HepG2 (cell line): ENCODE data around the gene ZFP37. TPM values are rescaled to one million over a fixed set of nuclear protein-coding genes. Genes with fewer than 3 reads are reported as not detected.

Source experiments
- AGO2 ChIP-seq: fragments of 200-400 bp; formaldehyde crosslinking; optimal IDR thresholded peaks from 2 replicates; pipeline ENCODE3; 2017; ENCODE audit warnings: mild to moderate bottlenecking, low read depth, low read length, moderate library complexity
- CC2D1A ChIP-seq: sonication (generic); formaldehyde crosslinking; IDR thresholded peaks from 2 replicates; pipeline ENCODE4 v1.8.1; 2023; ENCODE audit warnings: mild to moderate bottlenecking, missing genetic modification reagents
- ELF3 ChIP-seq: IDR thresholded peaks from 2 replicates; pipeline ENCODE4 v1.6.1; 2016; ENCODE audit warnings: missing genetic modification reagents, missing compliant biosample characterization
- FOXM1 ChIP-seq: sonication (generic); formaldehyde crosslinking; IDR thresholded peaks from 2 replicates; pipeline ENCODE4 v1.5.0; 2020; ENCODE audit warnings: missing genetic modification reagents
- MXD1 ChIP-seq: sonication (generic); formaldehyde crosslinking; IDR thresholded peaks from 2 replicates; pipeline ENCODE4 v1.4.0; 2020; ENCODE audit warnings: mild to moderate bottlenecking, missing genetic modification reagents
- NBN ChIP-seq: fragments of 450-650 bp; conservative IDR thresholded peaks from 2 replicates; pipeline ENCODE4 v1.6.1; 2017
- NFIC ChIP-seq: IDR thresholded peaks from 2 replicates; pipeline ENCODE4 v1.6.1; 2012; ENCODE audit warnings: mild to moderate bottlenecking, low read length, inconsistent platforms
- POLR2AphosphoS2 ChIP-seq: IDR thresholded peaks from 2 replicates; pipeline ENCODE4 v1.6.1; 2011; ENCODE audit warnings: low read depth, low read length, improper control_type of control experiment
- ZBTB34 ChIP-seq: sonication (generic); formaldehyde crosslinking; IDR thresholded peaks from 2 replicates; pipeline ENCODE4 v1.8.0; 2022; ENCODE audit warnings: mild to moderate bottlenecking, missing genetic modification reagents
- ZBTB38 ChIP-seq: sonication (generic); formaldehyde crosslinking; IDR thresholded peaks from 2 replicates; pipeline ENCODE4 v1.5.1; 2020; ENCODE audit warnings: mild to moderate bottlenecking, missing genetic modification reagents
- ZBTB4 ChIP-seq: sonication (generic); formaldehyde crosslinking; IDR thresholded peaks from 2 replicates; pipeline ENCODE4 v1.4.0; 2020; ENCODE audit warnings: missing genetic modification reagents, mild to moderate bottlenecking, borderline replicate concordance
- ZFP36 ChIP-seq: fragments of 150-350 bp; IDR thresholded peaks from 2 replicates; pipeline ENCODE4 v1.6.1; 2018; ENCODE audit warnings: borderline replicate concordance, low read length, low read depth; ENCODE audit not compliant: partially characterized antibody
- ZNF260 ChIP-seq: sonication (generic); formaldehyde crosslinking; IDR thresholded peaks from 2 replicates; pipeline ENCODE4 v1.4.0; 2020; ENCODE audit warnings: missing genetic modification reagents, low read depth, mild to moderate bottlenecking, borderline replicate concordance
- ZNF33A ChIP-seq: sonication (generic); formaldehyde crosslinking; IDR thresholded peaks from 2 replicates; pipeline ENCODE4 v1.5.1; 2020; ENCODE audit warnings: missing genetic modification reagents, mild to moderate bottlenecking, moderate library complexity, borderline replicate concordance
- ZNF343 ChIP-seq: sonication (generic); formaldehyde crosslinking; IDR thresholded peaks from 2 replicates; pipeline ENCODE4 v1.4.0; 2020; ENCODE audit warnings: mild to moderate bottlenecking, missing genetic modification reagents
- ZNF441 ChIP-seq: sonication (generic); formaldehyde crosslinking; IDR thresholded peaks from 2 replicates; pipeline ENCODE4 v1.7.0; 2021; ENCODE audit warnings: missing genetic modification reagents, borderline replicate concordance
- ZNF501 ChIP-seq: sonication (generic); formaldehyde crosslinking; IDR thresholded peaks from 2 replicates; pipeline ENCODE4 v1.5.1; 2020; ENCODE audit warnings: mild to moderate bottlenecking, moderate library complexity, missing genetic modification reagents
- ZNF629 ChIP-seq: sonication (generic); formaldehyde crosslinking; conservative IDR thresholded peaks from 2 replicates; pipeline ENCODE4 v1.5.0; 2020; ENCODE audit warnings: missing genetic modification reagents
- ZNF740 ChIP-seq: sonication (generic); formaldehyde crosslinking; IDR thresholded peaks from 2 replicates; pipeline ENCODE4 v1.4.0; 2020; ENCODE audit warnings: missing genetic modification reagents
- ZNF784 ChIP-seq: sonication (generic); formaldehyde crosslinking; IDR thresholded peaks from 2 replicates; pipeline ENCODE4 v1.5.1; 2020; ENCODE audit warnings: missing genetic modification reagents, mild to moderate bottlenecking, borderline replicate concordance
- polyA plus RNA-seq, 8 experiments: library from polyadenylated mRNA; depleted of rRNA in 3 of 8; stranded (reverse) in 7 of 8; unstranded in 1 of 8; fragments of >200 nt; fragmentation: Illumina TruSeq in 4 of 8; extraction: Trizol in 4 of 8; gene quantifications; 2 replicates each; pipeline versions ENCODE4 v1.2.1 to v1.2.3, GENCODE V29; 2011 to 2016; ENCODE audit warnings: low read depth in 4 of 8, missing spikeins in 1 of 8, mixed read lengths in 1 of 8; ENCODE audit not compliant: insufficient read depth in 1 of 8
- total RNA-seq, 5 experiments: library from RNA; depleted of rRNA; stranded (reverse); fragments of >200 nt; fragmentation: Illumina TruSeq; extraction: Trizol; gene quantifications; 2 replicates each; pipeline ENCODE4 v1.2.3, GENCODE V29; 2016; ENCODE audit warnings: low read depth in 1 of 5
- TF ChIP-seq, protein P1 (sequence below): sonication (generic); formaldehyde crosslinking; IDR thresholded peaks from 2 replicates; pipeline ENCODE4 v1.4.0; 2020; ENCODE audit warnings: missing genetic modification reagents, borderline replicate concordance

The ZFP37 gene
- total and polyA plus RNA-seq, 2 of the 13 experiments (the other 11 are each of a cell fraction or from before 2014, with no cell fraction given) = 1.1 to 3.7 TPM

- TF ChIP-seq ZFP36 (no peak), AGO2 (peak; percentile 78), ZNF33A (peak; percentile 41; the same call in 1 of the 2 replicates), ZBTB4 (CRISPR knock-in tag) (peak; percentile 78; the same call in 1 of the 2 replicates), ZNF343 (CRISPR knock-in tag) (peak; percentile 74; the same call in 1 of the 2 replicates), ZBTB38 (CRISPR knock-in tag) (no peak), ZNF740 (CRISPR knock-in tag) (no peak), ELF3 (CRISPR knock-in tag) (peak; percentile 73; the same call in 1 of the 2 replicates), NFIC (no peak), MXD1 (no peak), FOXM1 (CRISPR knock-in tag) (no peak), ZNF629 (no peak), ZNF441 (no peak), POLR2AphosphoS2 (no peak), ZNF501 (peak; percentile 97), ZNF784 (no peak), ZBTB34 (CRISPR knock-in tag) (no peak), CC2D1A (no peak), ZNF260 (CRISPR knock-in tag) (no peak), NBN (no peak)
- TF ChIP-seq, protein P1, sequence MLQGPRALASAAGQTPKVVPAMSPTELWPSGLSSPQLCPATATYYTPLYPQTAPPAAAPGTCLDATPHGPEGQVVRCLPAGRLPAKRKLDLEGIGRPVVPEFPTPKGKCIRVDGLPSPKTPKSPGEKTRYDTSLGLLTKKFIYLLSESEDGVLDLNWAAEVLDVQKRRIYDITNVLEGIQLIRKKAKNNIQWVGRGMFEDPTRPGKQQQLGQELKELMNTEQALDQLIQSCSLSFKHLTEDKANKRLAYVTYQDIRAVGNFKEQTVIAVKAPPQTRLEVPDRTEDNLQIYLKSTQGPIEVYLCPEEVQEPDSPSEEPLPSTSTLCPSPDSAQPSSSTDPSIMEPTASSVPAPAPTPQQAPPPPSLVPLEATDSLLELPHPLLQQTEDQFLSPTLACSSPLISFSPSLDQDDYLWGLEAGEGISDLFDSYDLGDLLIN (CRISPR knock-in tag) = no peak
These were observed at the start of gene ZFP37 (continued) for GRCh38 chr9:113056191-113057106.
